ENCODE data around the gene SLC5A5. TPM values are rescaled to one million over a fixed set of nuclear protein-coding genes. Genes with fewer than 3 reads are reported as not detected.

SLC5A5 gene
- polyA plus RNA-seq, 1 experiment: not detected

GRCh38 chr19:17841810-17842662 lies 29.7 kb upstream of the SLC5A5 start:
- Histone ChIP-seq H3K27ac (ENCODE audit: low read depth, low read length) (no peak overlapping the region), H3K9me3 (ENCODE audit: control insufficient read depth, insufficient read depth, low read length) (no peaks in the 10 kb centered on the region; the same call in 1 of the 2 replicates), H3K4me3 (ENCODE audit: low read depth, low read length) (peak overlapping the region; percentile 52), H3K27me3 (ENCODE audit: control insufficient read depth, insufficient read depth, low read length) (peaks cover 6% of the 10 kb centered on the region)
- ChIA-PET POLR2A (no interaction called here), CTCF (interaction anchor here (1.2 kb wide), 1 partner anchor 18 kb away, joined by 3 read pairs; the partner anchor contains the start of gene RPL18A)
- no peak for DNase-seq (ENCODE audit: low read depth, low spot score)
- TF ChIP-seq, protein P1, sequence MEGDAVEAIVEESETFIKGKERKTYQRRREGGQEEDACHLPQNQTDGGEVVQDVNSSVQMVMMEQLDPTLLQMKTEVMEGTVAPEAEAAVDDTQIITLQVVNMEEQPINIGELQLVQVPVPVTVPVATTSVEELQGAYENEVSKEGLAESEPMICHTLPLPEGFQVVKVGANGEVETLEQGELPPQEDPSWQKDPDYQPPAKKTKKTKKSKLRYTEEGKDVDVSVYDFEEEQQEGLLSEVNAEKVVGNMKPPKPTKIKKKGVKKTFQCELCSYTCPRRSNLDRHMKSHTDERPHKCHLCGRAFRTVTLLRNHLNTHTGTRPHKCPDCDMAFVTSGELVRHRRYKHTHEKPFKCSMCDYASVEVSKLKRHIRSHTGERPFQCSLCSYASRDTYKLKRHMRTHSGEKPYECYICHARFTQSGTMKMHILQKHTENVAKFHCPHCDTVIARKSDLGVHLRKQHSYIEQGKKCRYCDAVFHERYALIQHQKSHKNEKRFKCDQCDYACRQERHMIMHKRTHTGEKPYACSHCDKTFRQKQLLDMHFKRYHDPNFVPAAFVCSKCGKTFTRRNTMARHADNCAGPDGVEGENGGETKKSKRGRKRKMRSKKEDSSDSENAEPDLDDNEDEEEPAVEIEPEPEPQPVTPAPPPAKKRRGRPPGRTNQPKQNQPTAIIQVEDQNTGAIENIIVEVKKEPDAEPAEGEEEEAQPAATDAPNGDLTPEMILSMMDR (IDR thresholded peaks at IDR 0.05; ENCODE audit: low read depth, low read length): no peak

DNA sequence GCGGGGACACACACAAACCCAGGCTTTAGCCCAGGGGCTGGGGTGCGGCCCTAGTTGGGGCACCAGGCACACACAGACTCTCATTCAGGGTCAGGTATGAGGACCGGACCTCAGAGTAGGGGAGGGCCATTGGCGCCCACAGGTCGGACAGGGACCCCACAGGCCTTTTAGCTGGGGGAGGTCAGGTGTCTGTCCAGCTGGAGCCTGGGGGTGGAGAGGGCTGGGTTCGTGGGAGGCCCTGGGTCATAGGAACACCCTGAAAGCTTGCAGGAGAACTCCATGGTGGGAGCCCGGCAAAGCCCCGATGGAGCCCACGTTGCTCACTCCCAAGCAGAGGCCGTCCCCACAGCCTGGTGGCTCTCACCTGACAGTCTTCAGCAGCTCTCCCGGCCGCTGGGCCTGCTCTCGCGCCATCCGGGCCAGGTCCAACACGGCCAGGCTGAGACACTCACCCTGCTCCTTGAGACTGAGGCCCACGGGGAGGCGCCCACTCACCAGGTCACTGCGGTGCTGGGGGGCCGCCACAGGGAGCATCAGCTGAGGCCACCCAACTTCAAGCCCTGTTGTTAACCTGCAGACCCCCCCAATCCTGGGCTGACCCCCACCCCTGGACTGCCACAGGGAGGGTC lies 29.0 kb upstream of the SLC5A5 start:
- DNase-seq (ENCODE audit: low read depth, low spot score): no peak
- H3K9me3 ChIP-seq (ENCODE audit: control insufficient read depth, insufficient read depth, low read length): no peaks in the 10 kb centered on the region; the same call in 1 of the 2 replicates
- no peak overlapping the region for H3K27ac ChIP-seq (ENCODE audit: low read depth, low read length)
- TF ChIP-seq, protein P1 (IDR thresholded peaks at IDR 0.05; ENCODE audit: low read depth, low read length): no peak
- CTCF ChIA-PET: interaction anchor here (1.2 kb wide), 1 partner anchor 17 kb away, joined by 3 read pairs; the partner anchor contains the start of gene RPL18A
- H3K4me3 ChIP-seq (ENCODE audit: low read depth, low read length): peak overlapping the region; percentile 52
- POLR2A ChIA-PET: no interaction called here
- H3K27me3 ChIP-seq (ENCODE audit: control insufficient read depth, insufficient read depth, low read length): peaks cover 6% of the 10 kb centered on the region

DNA sequence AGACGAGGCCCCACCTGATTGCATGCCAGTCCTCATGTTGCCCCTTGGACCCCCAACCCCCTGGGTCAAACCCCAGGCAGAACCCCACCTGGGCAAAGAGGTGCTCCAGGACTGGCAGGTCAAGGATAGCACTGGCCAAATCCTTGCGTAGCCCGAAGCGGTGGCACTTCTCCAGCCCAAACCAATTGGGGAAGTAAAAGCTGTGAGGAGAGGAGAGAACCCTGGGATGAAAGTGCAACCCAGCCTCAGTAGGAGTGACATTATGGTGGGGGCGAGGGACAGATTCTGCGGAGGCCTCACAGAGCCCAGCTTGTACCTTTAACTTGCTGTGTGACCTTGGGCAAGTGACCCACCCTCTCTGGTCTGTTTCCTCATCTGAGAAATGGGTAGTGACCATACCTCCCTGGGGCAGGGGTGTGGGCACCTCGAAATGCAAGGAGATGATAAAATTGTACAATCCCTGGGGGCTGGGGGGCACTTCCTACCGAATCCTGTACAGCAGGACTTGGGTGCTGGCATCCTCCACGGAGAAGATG lies 28.4 kb upstream of the SLC5A5 start:
- Histone ChIP-seq H3K4me3 (ENCODE audit: low read depth, low read length) (no peak overlapping the region), H3K9me3 (ENCODE audit: control insufficient read depth, insufficient read depth, low read length) (no peaks in the 10 kb centered on the region; the same call in 1 of the 2 replicates), H3K27me3 (ENCODE audit: control insufficient read depth, insufficient read depth, low read length) (peaks cover 6% of the 10 kb centered on the region), H3K27ac (ENCODE audit: low read depth, low read length) (no peak overlapping the region)
- ChIA-PET POLR2A (no interaction called here), CTCF (interaction anchor here (1.2 kb wide), 1 partner anchor 16 kb away, joined by 3 read pairs; the partner anchor contains the start of gene RPL18A)
- TF ChIP-seq, protein P1 (IDR thresholded peaks at IDR 0.05; ENCODE audit: low read depth, low read length): no peak
- DNase-seq (ENCODE audit: low read depth, low spot score): no peak

DNA sequence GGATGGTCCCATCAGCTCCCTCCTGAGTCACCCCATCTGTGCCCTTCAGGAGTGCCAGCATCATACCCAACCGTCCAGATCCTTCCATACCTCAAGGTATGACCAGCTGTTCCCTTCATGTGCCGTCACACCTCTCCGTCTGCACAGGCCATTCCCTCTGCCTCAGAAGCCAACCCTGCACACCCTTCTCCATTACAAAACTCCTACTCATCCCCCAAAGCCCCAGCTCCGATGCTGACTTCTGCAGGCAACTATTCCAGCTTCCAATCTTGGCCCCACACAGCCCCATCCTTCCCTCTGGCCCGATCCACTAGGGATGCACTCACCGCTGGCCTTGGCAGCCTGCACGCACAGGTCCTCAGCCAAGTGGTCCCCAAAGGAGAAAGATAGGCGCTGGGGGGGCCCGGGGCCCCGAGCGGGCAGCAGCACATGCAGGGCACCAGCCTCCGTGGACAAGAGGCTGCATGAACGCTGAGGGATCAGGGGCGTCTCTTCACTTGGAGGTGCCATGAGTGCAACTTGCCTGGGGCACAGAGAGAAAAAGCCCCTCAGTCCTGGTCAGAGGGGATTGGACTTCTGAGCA lies 27.7 kb upstream of the SLC5A5 start:
- DNase-seq (ENCODE audit: low read depth, low spot score): no peak
- no peak overlapping the region for H3K27ac ChIP-seq (ENCODE audit: low read depth, low read length)
- H3K27me3 ChIP-seq (ENCODE audit: control insufficient read depth, insufficient read depth, low read length): peaks cover 3% of the 10 kb centered on the region
- H3K9me3 ChIP-seq (ENCODE audit: control insufficient read depth, insufficient read depth, low read length): no peaks in the 10 kb centered on the region; the same call in 1 of the 2 replicates
- H3K4me3 ChIP-seq (ENCODE audit: low read depth, low read length): no peak overlapping the region
- TF ChIP-seq, protein P1 (IDR thresholded peaks at IDR 0.05; ENCODE audit: low read depth, low read length): no peak
- POLR2A ChIA-PET: no interaction called here
- CTCF ChIA-PET: no interaction called here

Measured in AG04450 (cell line).